Effector CD8-positive, alpha-beta T cell (primary cell): Measurements from ENCODE around the gene COL10A1.
"Not testable (repeated sequence)": the region's sequence is repeated elsewhere in the genome, so short reads cannot be mapped to it uniquely, and the experiment has no call there.

Experiments
- DNase-seq: peaks from one replicate; lab custom pipeline; 2025; lab: John Stamatoyannopoulos, UW

COL10A1 gene

DNA sequence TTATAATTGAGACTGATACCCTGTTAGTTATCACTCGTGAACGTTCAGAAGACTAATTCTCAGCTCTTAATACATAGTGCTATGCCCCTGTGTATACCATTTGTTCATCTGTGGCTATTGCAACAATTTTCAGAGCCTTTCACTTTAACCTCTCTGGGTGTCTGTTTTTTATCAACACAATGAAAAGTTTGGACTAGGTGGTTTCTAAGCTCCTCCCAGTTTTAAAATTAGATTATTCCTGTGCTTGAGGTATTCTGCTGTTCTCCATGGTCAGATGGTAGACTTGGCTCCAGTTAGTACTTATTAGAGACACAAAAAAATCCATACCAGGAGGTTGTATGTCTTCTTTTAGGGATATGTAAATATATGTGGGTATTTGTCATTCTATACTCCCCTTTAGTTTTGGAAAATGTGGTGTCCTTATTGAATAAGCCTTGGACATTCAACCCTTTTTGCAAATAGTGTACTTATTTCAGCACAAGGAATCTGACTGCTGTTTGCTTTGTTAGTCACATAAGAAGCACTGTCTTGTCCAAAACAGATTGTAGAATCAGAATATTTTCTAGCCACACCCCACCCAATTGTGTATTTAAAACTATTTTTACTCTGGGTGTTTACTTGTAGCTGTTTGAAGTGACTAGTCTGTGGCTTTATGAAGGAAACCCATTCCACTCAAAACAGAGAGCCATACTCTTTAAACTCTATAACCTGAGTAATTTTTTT is 2.0 kb upstream of the COL10A1 start:
- no peak for DNase-seq

DNA sequence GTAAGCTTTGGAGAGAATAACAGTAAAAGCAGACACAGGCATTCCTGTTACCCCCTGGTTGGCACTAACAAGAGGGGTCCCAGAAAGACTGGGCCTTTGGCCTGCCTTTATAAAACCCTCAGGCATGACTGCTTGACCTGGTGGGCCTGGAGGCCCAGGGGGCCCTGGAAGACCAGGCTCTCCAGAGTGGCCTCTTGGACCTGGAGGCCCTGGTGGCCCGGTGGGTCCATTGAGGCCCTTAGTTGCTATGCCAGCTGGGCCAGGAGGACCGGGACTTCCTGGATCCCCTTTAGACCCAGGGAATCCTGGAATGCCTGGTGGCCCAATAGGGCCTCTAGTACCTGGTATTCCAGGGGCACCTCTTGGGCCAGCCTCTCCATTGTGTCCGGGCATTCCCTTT is 5.5 kb downstream of the COL10A1 start:
- DNase-seq = no peak

DNA sequence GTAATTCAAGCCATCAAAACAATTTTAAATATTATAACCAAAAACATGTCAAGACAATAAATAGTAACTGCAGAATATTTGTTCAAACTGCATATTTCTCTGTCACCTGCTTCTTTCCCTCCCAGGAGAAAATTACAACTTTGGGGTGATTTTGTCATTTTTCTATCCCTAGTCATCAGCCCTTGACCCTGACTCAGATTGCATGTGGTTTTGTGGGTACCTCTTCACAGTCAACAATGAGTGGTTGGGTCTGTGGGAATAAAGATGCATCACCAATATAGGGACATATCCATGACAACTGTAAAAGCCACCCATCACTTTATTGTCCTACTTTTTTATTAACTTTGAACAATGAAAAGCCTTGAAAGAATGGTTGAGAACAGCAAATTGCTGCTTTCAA is 7.3 kb downstream of the COL10A1 start:
- DNase-seq = no peak

DNA sequence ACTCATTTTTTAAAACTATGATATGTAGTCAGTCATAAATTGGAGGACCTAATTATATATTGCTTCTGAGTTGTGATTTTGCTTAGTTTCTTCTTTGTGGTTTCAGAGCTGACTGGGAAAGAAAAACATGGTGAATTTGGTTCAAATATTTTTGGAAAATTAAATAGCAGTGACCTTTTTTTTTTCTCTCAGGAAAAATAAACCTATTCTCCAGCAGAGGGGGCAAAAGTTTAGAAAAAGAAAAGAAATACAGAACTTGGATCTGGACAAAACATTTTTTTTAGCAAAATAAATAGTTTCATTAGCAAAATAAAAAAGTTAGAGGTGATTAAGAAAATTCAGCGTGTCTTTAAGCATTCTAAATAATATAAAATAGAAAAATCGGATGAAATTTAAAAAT is 10.2 kb downstream of the COL10A1 start:
- no peak for DNase-seq

DNA sequence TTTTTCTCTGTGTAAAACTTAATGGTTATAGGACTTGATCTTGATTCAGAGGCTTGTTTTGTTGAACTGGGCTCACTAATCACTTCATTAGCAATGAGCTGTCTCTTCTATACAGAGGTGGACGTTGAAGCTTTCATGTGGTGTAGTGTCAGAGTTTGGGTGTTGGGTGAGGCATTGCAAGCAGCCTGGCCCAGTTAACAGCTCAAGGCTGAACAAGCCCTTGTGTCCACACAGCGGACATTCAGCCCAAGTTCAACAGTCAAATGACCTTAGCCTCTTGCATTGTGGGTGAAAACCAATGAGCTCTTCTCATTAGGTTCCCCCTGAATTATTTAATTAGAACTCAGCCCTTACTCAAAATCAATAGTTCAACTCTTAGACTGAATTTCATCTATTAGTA is 12.5 kb downstream of the COL10A1 start:
- DNase-seq = no peak

DNA sequence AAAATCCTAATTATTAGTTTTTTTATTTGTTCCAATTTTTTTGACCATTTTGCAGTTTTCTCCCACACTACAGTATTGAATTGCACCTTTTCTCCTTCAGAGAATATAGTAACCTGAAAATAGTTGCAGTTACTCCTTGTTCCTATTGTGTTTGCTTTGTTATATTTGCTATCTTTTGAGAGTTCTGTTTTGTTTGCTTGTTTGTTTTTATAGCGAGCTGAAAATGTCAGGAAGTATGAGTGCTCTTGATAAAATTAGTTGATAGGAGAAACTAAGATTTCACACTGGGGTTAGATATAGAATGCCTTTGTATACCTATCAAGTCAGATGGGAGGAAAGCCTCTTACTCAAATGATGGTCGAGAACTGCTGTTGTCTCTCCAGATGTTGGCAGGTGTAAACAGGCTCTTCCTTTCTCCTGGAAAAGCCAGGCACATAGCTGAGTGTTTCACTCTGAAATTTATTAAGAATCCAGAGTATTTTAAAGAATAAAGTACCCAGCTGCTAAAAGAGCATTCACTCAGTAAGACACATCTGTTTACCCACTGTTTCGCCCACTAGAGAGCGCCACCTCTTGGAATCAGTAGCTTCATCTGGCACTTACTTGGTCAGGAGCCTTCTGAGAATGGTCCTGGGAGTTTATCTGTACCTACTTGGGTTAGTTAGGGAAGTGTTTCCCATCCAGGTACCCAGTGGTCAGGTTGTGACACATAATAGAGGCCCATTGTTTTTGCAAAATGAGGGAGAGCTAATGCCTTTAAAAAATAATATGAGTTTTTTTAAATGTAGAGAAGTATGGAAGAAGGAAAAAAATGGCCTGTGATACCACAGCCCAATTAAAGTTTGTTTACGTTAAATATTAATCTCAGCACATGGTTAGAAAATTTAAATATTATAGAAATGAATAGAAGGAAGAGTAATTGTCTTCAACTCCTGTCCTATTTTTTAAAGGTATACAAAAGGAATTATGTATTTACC is 14.1 kb downstream of the COL10A1 start:
- no peak for DNase-seq

DNA sequence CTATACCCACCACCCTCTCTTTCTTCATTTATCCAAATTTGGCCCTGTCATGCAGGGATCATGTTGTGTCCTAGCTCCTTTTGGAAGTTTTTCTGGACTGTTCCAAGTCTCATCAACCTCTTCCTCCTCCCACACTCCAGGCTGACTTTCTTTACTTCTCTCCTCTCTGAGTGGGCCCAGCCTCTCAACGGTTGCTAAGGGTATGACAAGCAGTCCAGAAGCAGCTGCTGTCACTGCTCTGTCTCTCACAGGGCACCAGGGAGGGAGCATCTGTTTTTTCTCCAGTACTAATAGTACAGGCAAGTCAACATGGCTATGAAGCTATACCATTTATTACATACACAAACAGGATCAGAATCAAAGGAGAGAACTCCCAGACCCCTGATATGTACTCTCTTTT is 17.1 kb downstream of the COL10A1 start:
- no peak for DNase-seq

DNA sequence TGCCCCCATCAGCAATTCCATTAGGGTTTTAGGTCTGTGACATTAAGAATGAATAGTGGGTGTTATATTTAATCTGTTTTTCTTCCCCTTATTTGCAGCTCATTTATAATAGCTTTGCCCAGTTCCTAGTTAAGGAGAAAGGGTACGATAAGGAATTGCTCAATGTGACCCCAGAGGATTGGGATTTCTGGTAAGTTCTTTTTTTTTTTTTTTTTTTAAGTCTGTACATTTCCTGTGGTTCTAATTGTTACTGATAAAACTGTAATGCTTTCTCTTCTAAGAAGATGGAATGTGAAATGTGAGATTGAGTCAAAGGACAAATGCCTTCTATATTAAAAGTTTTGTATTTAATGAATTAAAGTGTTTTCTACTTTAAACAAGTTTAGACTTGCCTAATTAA is 19.8 kb downstream of the COL10A1 start:
- no peak for DNase-seq

DNA sequence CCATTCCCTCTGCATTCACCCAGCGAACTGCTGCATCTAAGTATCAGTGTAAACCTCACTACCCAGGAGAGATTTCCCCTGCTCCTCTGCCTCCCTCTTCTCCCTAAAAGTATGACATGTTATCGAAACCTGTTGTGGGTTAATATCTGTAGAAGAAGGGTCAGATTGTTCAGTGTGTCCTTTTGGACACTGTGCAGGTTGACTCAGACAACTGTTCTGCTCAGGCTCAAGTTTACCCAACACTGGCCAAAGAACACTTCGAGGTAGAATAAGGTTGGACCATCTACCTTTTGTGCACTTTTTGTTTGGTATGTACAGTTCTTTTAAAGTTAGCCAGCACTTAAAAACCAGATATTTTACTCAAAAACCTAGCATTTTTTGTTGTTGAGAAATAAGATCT is 20.7 kb downstream of the COL10A1 start:
- no peak for DNase-seq

DNA sequence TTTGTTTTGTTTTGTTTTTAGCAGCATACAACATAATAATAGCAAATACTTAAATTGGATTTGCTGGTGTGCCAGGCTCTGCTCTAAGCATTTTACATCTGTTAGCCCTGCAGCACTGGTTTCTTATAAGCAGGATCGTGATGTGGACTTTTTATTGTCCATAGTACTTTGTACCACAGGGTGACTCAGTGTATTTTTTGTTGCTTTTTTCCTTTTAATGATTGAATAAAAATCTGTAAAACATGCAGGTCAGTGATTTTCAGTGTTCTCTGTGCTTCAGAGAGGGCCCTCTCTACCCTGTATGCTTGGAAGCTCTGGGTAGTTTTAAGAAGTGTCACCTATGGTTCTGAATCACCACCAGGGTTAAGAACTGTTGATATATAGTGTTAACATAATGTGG is 21.3 kb downstream of the COL10A1 start:
- DNase-seq = no peak

DNA sequence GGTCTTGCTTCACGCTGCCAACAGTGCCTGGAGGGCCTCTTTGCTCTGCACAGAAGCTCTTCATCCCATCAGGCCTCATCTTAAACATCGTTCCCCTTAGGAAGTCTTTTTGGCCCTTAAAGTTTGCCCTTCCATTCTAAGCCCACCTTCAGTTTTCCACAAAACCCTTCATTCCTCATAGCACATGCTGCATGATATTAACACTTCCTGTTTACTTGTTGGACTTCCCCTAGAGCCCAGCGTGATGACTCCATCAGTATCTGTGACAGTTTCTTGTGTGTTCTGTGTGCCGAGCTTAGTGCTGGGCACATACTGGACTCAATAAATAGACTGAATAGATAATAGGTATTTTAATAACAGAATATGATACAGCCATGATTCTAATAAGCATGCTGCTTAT is 23.1 kb downstream of the COL10A1 start:
- DNase-seq = no peak

DNA sequence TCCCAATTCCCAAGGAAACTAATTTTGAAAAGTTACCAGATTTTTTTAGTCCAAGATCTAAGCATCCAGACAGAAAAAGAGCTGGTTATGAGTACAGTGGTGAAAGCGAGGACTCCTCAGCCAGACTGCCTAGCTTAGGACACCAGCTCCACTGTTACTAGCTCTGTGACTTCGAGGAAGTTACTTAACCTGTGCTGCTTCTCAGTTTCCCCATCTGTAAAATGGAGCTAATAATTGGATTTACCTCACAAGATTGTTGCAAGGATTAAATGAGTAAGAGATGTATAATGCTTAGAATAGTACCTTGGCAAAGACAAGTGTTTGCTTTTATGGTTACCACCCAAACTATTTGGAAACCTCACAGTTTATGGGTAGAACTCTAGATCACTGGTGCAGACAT is 24.1 kb downstream of the COL10A1 start:
- no peak for DNase-seq

DNA sequence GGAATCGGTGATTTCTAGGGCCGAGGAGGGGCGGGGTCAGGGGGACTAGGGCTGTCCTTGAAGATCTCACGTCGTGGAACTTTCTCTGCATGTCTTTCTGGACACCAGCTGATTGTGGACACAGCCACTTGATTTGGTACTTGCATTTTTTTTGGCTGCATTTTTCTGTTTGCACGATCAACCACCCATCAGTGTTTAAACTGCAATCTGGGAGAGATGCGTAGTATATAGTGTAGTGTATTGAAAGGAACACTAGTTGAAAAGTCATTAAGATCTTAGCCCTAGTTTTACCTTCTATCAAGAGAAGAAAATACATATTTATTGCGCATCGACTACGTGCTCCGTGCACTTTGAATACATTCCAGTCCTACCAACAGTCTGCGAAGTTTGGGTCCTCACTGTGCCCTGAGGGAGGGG is 24.6 kb downstream of the COL10A1 start:
- no peak for DNase-seq

DNA sequence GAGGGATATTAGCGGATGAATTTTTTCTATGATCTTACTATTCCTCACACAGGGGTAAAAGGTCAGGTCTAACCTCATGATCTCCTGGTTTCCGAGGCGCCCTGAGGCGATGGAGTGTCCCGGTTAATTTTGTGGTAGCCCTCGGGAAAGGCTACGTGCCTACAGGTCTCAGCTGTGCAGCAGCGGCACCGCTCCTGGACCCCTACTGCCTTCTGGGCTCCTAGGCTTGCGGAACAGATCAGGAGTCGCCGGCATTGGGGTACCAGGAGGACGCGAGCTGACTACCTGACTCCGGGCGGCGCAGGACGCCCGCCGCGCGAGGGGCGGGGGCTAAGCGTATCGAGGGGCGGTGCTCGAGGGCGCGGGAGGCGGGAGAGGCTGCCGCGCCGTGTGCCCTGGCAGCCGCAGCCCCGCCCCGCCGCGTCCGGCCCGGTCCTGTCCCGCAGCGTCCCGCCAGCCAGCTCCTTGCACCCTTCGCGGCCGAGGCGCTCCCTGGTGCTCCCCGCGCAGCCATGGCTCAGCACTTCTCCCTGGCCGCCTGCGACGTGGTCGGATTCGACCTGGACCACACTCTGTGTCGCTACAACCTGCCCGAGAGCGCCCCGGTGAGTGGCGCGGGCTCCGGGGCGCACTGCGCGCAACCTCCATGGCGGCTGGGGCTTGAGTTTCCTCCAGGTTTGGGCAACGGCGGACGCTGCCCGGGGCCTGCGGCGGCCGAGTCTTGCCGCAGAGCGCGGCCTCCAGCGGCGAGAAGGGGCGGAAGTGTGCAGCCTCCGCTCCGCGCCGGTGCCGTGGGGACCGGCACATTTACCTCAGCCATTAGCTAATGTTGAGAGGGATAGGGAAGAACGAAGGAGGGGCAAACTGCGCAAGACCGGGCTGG is 25.3 kb downstream of the COL10A1 start, which contains the start of gene NT5DC1:
NT5DC1 (plus strand) TSS at position 435 of the 883 bp plus-strand sequence; CDS start at position 513, 78 bp downstream.
- peak; percentile 64 for DNase-seq

DNA sequence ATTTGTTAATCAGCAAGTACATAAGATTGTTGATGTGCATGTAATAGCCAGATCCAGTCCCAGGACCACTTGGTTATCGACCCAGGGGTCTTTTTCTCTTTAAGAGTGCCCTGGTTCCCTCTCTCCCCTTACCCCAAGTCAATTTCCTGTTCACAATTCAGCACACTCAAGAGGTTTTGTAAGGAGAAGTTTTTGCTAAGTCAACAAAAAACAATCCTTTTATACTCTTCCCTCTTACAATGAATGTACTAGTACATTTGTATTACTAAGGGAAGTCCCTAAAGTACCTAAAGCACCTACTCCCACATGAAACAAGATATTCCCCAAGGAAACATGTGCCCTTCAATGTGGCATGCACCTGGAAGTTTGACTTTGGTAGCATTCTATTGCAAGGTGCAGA is 26.9 kb downstream of the COL10A1 start:
- DNase-seq = no peak

DNA sequence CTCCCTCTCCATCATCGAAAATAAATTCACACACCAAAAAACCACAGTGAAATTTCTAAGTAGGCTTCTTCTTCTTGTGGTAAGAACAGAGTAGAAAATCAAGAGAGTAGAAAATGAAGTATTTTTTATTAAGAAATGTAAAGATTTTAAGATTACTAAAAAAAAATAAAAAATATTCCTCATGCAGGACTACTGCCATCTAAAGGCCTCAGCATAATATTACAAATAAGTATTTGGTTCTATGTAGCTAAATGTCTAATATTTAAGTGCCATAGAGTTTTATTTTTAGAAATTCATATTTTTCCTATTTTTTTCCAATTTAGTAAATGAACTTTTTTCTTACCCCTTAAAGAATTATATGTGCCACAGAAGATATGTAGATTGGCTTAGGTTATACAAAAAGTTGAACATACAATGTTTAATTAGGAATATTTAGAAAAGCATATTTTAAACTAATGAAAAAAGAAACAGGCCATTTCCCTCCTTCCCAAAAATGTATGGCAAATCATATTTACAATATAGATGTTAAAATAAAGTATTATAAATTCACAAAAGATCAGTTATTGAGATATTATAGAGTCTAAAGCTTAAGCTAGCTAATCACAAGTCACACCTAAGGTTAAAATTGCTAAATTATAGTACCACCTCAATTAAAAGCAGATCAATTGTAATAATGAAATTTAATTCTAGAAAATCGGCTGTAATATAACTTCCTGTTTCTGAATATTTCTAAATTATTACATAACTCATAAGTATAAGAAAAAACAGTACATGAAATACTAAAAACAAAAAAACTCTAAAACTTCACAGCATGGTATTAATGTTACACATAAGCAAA is 28.7 kb downstream of the COL10A1 start:
- DNase-seq = no peak

DNA sequence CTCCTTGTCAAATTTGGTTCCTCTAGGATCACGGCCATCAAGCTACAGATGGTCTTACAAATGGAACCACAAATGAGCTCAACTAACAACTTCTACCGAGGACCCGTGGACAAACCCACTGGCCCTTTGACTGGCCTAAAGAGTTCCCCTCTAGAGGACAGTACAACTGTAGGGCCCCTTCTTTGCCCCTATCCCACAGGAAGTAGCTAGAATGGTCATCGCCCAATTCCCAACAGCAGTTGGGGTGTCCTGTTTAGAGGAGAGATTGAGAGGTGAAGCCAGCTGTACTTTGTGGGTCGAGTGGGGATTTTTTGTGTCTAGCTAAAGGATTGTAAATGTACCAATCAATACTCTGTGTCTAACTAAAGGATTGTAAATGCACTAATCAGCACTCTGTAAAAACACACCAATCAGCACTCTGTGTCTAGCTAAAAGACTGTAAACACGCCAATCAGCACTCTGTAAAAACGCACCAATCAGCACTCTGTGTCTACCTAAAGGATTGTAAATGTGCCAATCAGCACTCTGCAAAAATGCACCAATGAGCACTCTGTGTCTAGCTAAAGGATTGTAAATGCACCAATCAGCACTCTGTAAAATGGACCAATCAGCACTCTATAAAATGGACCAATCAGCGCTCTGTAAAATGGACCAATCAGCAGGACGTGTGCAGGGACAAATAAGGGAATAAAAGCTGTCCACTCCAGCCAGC is 29.7 kb downstream of the COL10A1 start:
- DNase-seq = not testable (repeated sequence)

DNA sequence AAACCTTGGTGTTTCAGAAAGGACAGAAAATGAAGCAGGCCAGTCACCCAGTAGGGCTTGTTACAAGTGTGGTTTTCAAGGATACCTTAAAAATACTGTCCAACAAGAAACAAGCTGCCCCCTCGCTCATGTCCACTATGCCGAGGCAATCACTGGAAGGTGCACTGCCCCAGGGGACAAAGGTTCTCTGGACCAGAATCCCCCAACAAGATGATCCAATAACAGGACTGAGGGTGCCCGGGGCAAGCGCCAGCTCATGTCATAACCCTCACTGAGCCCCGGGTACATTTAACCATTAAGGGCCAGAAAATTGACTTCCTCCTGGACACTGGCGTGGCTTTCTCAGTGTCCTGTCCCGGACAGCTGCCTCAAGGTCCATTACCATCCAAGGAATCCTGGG is 31.9 kb downstream of the COL10A1 start:
- no peak for DNase-seq

DNA sequence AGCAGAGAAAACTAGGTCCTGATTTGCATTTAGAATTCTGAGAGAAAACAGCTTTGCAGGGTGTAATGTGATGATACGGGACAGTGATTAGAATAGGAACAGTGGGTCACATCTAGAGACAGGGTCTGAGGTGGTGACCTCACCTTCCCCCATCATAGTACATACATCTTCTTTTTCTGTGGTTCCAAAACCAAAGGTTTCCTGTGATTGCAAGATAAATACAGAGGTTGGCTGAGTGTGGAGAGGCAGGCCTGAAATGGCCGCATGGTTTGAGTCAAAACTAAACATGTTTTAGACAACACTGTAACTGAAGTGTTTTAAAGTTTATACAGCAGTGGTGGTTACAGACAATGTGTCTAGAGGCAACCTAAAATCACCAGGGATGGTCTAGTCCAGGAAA is 35.7 kb downstream of the COL10A1 start:
- DNase-seq = no peak

DNA sequence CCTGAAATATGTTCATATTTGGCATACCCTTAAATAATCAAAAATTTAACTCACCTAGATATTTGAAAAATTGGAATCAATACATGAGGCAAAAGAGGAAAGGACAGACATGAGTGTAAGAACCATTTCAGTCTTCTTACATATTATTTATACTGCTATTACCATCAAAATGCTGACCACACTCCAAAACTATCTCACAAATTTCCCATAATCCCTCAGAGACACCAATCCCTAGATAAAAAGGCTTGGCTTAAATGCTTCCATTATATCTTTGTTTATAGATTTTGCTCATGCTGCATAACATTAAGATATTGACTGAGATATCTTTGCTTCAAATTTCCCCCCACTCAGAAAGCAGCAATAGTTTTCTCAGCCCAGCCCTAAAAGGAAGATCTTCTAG is 37.0 kb downstream of the COL10A1 start:
- DNase-seq = no peak
